WERI-Rb-1 (cell line): ENCODE results near the gene RNASE8.

ENCODE experiments used
- DNase-seq: peaks from one replicate; pipeline ENCODE4 v3.0.0-alpha.2; 2020
- H3K27ac ChIP-seq: fragments of 250-450 bp; sonication (Bioruptor Pico); 2 replicates; pipeline ENCODE4 v1.5.1; 2020; ENCODE audit warnings: mild to moderate bottlenecking, moderate library complexity
- H3K27me3 ChIP-seq: fragments of 250-450 bp; sonication (Bioruptor Pico); 2 replicates; pipeline ENCODE4 v1.5.1; 2021; ENCODE audit warnings: mild to moderate bottlenecking, low read depth, moderate library complexity; ENCODE audit not compliant: insufficient read depth, severe bottlenecking
- H3K36me3 ChIP-seq: fragments of 250-450 bp; sonication (Bioruptor Pico); 2 replicates; pipeline ENCODE4 v1.5.1; 2020; ENCODE audit warnings: mild to moderate bottlenecking, moderate library complexity
- H3K4me3 ChIP-seq: 2 replicates; pipeline ENCODE4 v1.5.1; 2011; ENCODE audit warnings: low read depth, mild to moderate bottlenecking, control low read depth, low read length
- H3K9me3 ChIP-seq: fragments of 250-450 bp; sonication (Bioruptor Pico); 2 replicates; pipeline ENCODE4 v1.5.1; 2021; ENCODE audit warnings: mild to moderate bottlenecking, moderate library complexity; ENCODE audit not compliant: severe bottlenecking
- TF ChIP-seq, protein P1 (sequence below): IDR thresholded peaks from 2 replicates; pipeline ENCODE4 v1.5.1; 2011; ENCODE audit warnings: low read depth, mild to moderate bottlenecking, control low read depth, inconsistent platforms, low read length

The RNASE8 gene

GRCh38 chr14:21058903-21059302, 1.3 kb downstream of the RNASE8 start:
- Histone ChIP-seq H3K27me3 (no peaks in the 10 kb centered on the region), H3K36me3 (no peaks in the 10 kb centered on the region), H3K4me3 (no peak overlapping the region), H3K9me3 (no peaks in the 10 kb centered on the region), H3K27ac (no peak overlapping the region)
- DNase-seq: no peak
- TF ChIP-seq, protein P1, sequence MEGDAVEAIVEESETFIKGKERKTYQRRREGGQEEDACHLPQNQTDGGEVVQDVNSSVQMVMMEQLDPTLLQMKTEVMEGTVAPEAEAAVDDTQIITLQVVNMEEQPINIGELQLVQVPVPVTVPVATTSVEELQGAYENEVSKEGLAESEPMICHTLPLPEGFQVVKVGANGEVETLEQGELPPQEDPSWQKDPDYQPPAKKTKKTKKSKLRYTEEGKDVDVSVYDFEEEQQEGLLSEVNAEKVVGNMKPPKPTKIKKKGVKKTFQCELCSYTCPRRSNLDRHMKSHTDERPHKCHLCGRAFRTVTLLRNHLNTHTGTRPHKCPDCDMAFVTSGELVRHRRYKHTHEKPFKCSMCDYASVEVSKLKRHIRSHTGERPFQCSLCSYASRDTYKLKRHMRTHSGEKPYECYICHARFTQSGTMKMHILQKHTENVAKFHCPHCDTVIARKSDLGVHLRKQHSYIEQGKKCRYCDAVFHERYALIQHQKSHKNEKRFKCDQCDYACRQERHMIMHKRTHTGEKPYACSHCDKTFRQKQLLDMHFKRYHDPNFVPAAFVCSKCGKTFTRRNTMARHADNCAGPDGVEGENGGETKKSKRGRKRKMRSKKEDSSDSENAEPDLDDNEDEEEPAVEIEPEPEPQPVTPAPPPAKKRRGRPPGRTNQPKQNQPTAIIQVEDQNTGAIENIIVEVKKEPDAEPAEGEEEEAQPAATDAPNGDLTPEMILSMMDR: no peak

DNA sequence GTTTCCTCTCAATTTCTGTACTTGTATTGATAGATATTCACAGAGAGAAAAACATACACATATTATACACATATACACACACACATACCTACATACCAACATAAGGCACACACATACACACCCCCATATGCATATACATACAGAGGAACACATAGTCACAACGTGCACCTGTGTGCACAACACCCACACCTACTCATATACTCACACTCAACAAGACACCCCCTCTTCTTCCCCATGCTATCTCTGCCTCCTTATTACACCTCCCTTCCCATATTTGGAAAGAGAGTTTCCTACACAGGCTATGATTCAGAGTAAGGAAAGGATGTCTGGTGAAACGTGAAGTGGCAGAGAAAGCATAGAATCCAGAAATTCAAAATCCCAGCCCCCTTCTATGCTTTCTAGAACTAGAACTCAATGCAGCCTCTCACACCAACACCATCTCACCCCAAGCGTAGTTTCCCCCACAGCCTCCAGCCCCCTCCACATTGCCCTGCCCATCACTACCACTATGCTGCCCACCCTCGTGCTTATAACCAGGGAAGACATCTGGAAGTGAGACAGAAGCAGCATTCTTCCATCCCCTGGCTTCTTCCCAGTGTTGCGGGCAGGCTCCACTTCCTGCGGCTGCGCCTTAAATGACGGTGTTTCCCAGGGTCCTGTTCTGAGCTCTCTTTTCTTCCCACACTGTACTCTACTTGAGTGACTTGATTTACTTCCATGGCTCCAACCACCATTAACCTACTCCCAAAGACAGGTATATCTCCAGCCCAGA, 2.4 kb downstream of the RNASE8 start:
- H3K4me3 ChIP-seq: no peak overlapping the region
- no peak overlapping the region for H3K27ac ChIP-seq
- no peak for DNase-seq
- no peaks in the 10 kb centered on the region for H3K27me3 ChIP-seq
- TF ChIP-seq, protein P1: no peak
- no peaks in the 10 kb centered on the region for H3K36me3 ChIP-seq
- H3K9me3 ChIP-seq: no peaks in the 10 kb centered on the region

DNA sequence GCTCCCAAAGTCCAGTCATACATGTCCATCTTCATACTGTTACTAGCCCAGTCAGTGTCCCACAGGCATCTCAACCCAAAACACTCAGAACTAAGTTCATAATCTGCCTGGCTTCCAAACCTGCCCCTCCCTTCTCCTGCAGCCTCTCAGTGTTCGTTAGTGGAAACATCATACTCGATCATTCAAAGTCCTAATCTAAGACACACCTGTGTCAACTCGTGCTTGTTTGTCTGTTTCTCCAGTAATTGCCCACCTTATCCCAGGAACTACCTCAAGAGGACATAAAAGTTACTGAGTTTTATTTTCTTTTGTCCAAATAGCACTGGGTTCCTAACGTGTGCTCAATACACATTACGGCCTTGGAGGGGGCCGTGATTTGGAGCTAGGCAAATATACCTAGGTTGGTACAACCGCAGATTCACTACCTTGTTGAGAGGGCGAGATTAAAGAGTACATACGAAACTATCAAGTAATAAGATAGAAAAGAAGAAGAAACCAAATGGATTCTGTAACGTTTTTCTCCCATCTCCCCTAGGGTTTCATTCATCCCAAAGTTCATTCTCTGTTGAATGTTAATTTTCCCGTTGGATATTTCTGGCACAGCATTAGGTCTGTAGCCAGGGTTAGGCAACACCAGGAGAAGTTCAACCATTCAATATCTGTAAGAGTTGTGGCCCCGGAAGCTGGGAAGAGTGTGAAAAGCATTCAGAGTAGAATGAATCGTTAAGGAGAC, 3.2 kb downstream of the RNASE8 start:
- Histone ChIP-seq H3K9me3 (no peaks in the 10 kb centered on the region), H3K36me3 (no peaks in the 10 kb centered on the region), H3K4me3 (no peak overlapping the region), H3K27ac (no peak overlapping the region), H3K27me3 (no peaks in the 10 kb centered on the region)
- no peak for DNase-seq
- TF ChIP-seq, protein P1: no peak

DNA sequence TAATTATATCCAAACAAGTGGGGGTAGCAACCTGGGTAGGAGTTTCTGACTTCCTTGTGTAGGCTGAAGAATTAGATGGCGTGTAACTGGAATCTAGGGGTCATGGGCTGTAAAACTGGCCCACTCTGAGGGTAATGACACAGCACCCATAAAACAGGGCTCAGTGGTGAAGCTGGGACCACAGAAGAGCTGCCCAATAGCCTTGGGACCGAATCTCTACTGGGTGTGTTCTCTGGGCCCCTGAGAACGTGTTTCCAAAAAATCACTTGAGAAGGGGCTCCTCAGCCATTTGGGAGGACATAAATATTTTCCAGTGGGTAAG, 3.7 kb downstream of the RNASE8 start:
- Histone ChIP-seq H3K36me3 (no peaks in the 10 kb centered on the region), H3K4me3 (no peak overlapping the region), H3K27ac (no peak overlapping the region), H3K9me3 (no peaks in the 10 kb centered on the region), H3K27me3 (no peaks in the 10 kb centered on the region)
- TF ChIP-seq, protein P1: no peak
- no peak for DNase-seq

- DNase-seq: no peak
These were observed 5.9 kb downstream of the RNASE8 start for GRCh38 chr14:21063479-21063878.

More at GRCh38 chr14:21063479-21063878, 5.9 kb downstream of the RNASE8 start:
- Histone ChIP-seq H3K4me3 (no peak overlapping the region), H3K9me3 (no peaks in the 10 kb centered on the region), H3K27ac (no peak overlapping the region), H3K36me3 (no peaks in the 10 kb centered on the region), H3K27me3 (no peaks in the 10 kb centered on the region)
- TF ChIP-seq, protein P1: no peak
